Myocyte (in vitro differentiated cells): ENCODE measurements around the gene KLHL29. TPM values are rescaled to one million over a fixed set of nuclear protein-coding genes. Genes with fewer than 3 reads are reported as not detected.
A peak's percentile ranks its signal among the peaks of the same experiment; 100 is the strongest.

ENCODE experiments used
- DNase-seq: peaks from one replicate; pipeline ENCODE4 v3.0.0-alpha.2; 2012; ENCODE audit warnings: low read depth
- total RNA-seq: library from RNA; depleted of rRNA; stranded (reverse); fragments of >200 nt; gene quantifications from 2 replicates; pipeline ENCODE4 v1.2.3, GENCODE V29; 2014

KLHL29 gene
- total RNA-seq, 1 donor from 2014 or later: 3.6 TPM

DNA sequence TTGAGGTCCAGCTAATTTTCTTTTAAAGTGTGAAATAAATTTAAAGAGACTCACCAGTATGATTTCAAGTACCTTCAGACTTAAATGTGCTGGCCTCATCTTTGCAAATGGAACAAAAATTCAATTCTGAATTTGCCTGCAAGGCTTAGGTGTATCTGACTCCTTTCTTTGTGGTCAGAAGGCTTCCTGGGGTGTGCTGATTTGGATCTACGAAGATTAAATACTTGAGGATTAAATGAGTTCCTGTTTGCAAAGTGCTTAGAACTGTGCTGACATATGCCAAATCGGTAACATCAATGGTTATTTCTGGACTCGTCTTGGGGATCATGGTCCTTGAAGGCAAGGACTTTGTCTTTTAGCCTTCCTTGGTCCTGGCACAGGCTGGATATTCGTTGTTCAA, 9.7 kb downstream of the KLHL29 start:
- DNase-seq: no peak

DNA sequence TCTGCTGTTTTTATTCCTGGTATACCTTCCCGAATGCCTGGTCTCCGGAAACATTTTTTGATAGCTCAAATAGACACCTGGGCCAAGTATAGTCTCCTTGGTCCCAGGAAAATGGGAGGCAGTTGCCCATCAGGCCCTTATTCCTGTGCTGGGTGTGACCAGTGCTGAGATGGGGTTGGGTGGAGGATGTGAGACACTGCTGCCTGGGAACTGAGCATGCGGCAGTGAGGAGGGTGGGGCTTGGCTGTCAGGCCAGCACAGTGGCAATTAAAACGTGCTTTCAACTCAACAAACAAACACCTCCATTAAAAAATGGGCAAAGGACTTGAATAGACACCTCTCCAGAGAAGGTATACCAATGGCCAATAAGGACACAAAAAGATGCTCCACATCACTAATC, 12.5 kb downstream of the KLHL29 start:
- DNase-seq: no peak

DNA sequence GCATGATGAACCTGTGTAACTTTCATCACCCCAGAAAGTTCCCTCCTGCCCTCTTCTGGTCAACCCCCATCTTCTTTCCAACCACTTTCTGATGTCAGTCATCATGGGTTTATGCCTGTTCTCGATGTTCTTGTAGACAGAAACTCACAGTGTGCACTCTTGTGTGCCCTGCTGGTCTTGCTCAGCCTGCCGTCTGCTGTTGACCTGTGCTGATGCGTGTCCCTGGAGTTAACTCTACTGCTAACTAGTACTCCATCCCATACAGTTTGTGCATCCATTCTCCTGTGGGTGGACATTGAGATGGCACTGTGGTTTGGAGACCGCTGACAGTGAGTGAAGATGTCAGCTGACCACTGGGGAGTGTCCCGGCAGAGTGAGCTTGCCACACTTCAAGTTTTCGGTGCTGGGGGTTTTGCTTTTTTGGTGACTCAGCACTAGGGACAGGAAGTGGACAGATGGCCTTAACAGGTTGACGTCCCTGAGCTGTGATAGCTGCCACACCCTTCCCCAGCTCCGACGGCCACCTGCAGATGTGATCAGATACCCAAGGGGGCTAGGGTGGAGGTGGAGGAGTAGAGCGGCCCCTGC, 14.8 kb downstream of the KLHL29 start:
- no peak for DNase-seq

DNA sequence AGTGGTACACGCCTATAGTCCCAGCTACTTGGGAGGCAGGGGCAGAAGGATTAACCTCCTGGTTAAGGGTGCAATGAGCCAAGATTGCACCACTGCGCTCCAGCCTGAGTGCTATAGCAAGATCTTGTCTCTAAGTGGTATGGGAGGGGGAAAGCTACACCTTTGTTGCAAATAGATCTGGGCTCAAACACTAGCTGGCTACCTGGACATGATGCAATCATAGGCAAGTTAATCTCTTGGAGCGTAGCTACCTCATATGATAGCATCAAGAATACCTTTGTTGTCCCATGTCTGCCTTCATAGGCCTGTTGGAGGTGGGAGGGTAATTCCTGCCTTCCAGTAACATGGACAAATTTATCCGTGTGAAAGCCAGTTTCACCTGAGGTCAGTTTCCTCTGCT, 15.7 kb downstream of the KLHL29 start:
- no peak for DNase-seq

DNA sequence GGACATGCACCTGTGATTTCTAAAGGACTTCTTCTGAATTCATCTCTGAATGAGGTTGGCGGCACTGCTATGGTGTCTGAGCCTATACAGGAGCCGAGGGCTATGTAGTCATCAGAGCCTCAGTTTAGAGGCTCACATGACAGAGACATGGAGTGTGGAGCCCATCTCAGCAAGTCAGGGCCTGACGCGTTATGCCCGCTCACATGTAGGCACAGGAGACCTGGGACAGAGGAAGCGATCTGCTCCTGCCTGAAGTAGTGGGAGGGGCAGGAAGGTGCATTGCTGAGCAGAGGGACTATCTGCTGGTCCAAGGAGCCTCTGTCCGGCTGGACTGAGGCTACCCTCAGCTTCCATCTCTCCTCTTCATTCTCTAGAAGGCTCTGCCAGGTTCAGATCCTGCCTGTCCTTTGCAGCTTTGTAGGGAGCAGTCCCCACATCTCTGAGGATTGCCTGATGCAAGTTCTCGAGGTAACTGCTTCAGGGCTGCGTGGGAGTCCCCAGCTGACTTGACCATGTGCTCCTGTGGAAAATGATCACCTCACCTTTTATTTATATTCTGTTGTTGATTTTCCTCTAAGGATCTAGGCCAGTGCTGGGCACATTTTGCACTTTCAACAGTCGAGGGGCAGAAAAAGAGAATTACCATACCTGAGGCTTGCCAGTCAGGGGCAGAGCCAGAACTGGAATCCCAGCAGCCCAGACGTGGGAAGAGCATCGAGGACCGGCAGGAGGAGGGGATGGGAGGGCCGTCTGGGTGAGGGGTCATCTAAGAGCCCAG, 16.6 kb downstream of the KLHL29 start:
- DNase-seq: no peak

DNA sequence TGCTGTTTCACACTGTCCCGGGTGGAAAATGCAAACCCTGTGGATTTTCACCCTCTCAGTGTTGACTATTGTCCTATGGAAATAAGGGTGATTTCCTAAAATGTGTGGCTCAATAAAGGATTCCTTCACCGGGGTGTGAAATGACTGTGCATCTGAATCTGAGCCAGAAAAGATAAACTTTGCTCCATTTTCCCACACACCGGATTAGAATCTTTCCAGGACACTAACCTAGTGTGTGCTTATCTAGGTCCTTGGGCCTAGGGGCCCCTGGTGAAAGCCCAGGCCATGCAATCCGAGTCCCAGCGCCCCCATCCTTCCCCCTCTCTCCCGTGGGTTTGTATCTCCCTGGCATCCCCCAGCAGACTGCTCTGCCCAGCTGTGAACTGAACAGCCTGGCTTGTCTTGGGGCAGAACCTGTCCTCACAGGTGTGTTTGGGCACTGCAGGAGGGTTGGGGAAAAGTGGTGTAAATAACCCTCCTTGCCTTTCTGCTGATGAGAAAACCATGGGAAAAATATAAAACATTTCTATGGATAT, 17.3 kb downstream of the KLHL29 start:
- DNase-seq: no peak

DNA sequence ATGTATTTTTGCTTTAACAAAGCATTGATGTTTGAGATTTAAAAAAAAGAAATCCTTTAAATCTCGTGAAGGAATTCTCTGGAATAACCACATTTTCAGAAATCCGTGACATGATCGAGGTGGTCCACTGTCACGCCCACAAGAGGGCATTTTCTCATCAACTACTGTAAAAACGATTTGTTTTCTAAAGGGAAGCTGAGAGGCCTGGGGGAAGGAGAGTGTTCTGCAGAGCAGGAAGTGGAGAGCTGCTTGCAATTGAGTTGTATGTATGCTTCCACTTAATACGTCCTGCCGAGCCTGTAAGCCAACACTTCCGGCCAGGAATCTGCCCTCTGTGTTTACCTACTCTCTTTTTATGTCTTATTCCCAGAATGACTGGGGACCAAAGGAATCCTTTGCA, 19.4 kb downstream of the KLHL29 start:
- DNase-seq: no peak

DNA sequence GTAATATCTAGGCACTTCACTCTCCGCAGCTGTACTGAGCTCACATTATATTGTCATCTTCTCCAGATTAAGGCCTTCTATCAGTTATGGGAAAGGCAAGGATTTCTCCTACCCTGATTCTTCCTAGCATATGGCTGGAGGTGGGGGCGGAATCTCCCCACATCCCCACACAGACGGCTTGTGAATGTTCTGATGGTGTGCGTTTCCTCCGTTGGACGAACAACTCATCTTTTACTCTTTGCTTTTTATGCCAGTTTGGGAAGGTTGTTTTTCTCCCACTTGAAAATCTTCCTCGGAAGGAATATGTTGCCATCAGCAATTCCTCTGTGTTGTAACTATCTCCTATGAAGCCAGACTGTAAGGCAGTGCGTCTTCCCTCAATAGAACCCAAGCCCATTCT, 24.3 kb downstream of the KLHL29 start:
- no peak for DNase-seq

DNA sequence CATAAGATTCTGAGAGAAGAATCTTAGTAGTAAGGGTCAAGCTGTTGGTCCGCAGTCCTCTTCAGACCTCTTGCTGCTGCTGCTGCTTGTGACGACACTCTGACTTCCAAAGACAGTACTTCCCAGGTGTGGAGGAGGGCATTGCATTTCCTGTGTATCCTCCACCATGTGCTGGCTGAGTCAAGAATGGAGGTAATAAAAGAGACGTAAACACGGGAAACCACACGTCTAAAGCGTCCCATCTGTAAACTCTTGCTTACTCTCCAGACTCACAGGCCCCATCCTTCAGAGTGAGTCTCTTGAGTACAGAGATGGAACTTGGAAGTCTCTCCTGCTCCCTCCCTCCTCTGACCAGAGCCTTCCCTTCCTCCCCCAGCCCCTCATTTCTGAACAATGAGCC, 25.6 kb downstream of the KLHL29 start:
- DNase-seq: no peak

DNA sequence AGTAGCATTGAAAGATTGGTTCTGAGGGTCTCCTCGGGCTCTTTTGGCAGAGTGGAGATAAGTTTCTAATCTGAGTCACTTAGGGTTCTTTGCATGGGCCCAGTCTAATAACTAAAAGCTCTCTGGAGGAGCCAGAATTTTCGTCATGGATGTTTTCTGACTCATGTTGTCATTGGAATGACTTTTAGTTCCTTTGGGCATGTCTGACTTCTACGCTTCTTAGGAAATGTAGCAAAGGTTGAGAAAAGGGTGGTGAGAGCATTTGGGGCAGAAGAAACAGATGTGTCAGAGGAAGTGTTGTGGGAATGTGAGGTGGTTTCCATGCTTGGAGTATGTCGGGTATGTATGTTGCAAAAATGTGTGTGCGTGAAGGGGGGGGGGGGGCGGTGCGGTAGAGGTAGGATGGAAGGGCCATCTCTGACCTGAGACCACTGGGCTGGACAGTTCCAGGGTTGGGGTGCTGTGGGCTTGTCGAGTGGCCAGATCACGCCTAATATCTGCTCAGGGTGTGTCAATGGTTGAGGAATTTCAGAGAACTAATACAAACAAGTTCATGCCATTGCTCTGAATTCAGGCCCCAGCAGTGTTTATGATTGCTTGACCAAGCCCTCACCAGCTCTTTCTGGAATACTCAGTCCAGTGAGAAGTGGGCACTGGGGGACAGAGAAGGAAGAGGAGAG, 26.9 kb downstream of the KLHL29 start:
- peak; percentile 36 for DNase-seq

DNA sequence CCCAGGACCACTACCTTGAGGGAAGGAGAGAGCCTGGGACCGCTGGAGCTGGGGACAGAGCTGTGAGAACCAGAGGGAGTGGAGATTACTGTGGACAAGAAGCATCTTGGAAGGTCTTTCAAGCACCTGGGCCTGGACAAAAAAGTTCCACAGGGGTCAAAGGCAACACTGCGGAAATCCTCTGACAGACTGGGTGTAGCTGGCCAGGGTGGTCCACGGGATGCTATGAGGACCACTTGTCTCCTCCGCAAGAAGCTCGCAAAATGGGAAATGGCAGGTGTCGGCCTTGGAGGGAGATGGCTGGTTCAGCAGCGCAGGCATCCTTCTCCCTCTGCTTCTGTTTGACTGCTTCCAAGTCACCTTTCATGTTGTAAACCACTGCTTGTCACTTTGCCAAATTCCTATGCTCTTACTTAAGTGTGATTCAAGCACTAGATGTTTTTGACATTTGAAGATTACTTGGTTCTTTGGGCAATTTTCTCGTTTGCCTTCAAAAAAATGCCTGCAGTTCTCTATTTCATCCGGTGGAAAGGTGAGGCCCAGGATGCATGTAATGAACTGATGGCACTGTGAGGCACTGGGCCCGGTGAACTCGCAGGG, 27.7 kb downstream of the KLHL29 start:
- no peak for DNase-seq

DNA sequence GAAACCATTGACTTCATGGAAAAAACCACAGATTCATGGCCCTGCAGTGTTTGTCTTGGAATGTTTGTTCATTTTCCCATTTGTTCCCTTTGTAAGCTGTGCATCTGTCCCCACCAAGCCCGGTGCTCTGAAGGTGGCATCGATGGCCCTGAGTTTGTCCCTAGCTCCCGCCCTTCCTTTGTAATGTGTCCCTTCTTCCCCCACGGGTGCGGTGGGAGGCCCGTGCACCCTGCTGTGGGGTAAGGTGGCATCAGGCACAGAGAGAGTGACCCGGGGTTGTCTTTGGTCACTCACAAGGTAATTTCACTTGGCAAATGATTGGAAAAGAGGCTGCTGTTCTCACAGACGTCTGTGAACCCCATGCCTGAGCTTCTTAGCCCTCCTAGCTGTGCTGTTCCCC, 28.7 kb downstream of the KLHL29 start:
- no peak for DNase-seq

DNA sequence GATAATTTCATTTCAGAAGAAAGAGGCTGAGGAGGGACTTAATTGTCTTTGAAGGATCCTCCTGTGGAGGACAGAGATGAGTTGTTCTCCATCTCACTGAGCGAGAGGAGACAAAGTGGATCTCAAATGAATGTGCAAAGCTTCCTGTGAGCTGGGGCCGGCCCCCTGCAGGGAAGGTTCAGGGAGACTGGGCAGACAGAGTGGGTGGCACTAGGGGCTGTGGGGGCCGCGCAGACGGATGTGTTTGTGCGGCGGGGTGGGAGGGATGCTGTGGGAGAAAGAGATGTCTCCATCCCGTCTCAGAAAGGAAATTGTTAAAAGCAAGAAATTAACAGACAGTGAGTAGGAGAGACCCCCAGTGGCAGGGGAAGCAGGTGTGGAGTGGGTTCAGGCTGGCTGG, 29.1 kb downstream of the KLHL29 start:
- no peak for DNase-seq

DNA sequence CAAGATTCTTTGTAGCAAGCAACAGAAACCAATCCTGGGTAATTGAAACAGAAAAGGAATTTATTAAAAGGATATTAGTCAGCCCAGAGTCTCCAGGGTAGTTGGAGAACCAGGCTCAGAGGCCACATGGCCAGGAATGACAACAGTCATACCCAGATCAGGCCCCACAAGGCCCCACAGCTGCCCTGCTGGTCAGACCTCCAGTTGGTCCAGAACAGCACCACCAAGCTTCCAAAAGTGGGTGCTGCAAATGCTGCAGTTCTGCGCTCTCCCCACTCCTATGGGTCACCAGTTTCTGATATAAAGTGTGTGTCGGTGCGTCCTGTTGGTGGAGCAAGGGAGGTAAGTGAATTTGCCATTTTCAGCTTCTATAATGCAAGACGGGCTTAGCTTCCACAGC, 29.9 kb downstream of the KLHL29 start:
- DNase-seq: peak; percentile 77

DNA sequence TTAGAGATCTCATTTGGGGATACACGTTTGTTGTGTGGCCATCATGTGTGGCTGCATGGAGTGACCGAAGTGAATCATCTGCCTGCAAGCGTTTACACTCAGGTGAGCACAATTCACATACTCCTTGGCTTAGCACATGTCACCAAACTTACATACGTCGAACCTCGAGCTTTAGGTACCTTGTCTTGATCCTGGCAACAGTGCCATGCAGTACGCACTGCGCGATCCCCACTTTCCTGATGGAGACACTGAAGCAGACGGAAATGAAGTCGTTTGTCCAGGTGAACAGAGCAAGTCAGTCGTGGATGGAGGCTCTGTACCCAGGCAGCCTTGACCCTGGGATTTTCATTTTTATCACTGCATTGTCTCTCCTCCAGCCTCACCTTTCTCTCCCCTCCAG, 32.3 kb downstream of the KLHL29 start:
- no peak for DNase-seq

DNA sequence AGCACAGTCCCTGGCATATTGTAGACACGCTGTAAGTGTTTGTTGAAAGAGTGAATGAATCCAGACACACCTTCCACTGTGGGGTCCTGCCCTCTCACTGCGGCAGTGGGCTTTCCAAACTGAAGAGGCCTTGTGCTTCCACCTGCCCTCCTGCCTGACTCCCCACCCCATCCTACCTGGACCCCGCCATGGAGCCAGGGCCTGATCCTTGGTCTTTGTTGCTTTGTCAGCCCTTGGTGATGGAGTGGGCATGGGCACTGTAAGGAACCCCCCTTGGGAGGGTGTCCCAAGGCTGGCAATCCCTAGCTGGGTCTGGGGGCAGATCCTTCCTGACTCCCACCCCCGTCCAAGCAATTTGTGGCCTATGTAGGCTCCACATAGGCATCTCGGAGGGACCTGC, 33.1 kb downstream of the KLHL29 start:
- DNase-seq: no peak

DNA sequence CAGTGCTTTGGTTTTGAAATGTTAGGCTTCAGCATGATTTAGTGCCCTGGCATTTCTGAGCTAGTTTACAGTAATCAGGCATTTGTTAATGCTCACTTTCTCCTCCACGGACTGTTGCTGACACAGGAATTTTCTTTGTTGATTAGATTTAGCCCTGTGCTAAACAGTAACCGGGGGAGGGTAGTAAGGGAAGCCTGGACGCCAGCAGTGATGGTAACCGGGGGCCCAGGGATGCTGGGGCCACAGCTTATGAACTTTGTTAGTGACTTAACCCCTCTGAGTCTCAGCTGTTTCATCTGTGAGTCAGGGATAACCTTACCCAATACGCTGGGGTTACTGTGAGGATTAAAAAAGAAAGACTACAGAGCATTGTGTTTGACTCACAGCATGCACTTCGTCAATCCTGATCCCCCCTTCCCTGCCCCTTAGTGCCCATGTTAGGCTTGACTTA, 33.5 kb downstream of the KLHL29 start:
- DNase-seq: peak; percentile 76

DNA sequence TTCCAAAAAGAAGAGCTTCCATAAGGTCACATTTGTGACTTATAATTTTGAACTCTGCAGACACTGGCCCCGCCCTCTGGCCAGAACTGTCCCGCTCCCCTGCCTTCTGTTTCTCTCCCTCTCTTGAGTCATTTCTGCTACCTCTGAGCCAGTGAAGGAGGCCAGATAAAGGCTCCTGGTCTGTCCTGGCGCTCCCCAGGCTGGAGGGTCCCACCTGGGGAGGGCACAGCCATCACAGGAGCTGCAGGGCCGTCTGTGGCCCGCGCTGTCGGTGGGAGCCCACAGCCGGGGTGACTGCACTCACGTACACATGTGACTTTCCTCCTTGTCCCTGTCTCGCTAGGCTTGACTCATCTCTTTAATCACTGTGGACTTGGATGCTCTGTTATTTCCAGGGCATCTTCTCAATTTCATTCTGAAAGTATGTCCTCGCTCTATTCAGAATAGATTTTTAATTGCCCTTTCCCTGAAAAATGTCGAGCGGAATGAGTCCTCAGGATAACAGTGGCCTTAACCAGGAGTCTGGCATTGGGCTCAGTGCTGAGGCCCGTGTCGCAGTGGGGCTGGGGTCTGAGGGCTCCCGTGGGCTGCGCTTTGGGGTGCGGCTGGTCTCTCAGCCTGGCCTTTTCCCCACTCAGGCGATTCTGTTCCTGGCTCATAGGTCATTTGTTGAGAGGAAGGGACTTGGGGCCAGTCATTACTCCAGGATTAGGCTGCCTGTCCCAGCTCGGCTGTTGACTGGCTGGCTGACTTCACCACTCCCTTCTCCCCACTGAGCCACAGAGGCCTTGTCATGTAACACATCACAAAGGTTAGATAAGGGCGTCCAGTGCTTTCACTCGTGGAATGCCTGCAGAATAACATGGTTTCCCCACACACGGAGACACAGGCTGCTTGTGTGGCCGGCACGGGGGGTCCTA, 34.5 kb downstream of the KLHL29 start:
- peak; percentile 65 for DNase-seq

DNA sequence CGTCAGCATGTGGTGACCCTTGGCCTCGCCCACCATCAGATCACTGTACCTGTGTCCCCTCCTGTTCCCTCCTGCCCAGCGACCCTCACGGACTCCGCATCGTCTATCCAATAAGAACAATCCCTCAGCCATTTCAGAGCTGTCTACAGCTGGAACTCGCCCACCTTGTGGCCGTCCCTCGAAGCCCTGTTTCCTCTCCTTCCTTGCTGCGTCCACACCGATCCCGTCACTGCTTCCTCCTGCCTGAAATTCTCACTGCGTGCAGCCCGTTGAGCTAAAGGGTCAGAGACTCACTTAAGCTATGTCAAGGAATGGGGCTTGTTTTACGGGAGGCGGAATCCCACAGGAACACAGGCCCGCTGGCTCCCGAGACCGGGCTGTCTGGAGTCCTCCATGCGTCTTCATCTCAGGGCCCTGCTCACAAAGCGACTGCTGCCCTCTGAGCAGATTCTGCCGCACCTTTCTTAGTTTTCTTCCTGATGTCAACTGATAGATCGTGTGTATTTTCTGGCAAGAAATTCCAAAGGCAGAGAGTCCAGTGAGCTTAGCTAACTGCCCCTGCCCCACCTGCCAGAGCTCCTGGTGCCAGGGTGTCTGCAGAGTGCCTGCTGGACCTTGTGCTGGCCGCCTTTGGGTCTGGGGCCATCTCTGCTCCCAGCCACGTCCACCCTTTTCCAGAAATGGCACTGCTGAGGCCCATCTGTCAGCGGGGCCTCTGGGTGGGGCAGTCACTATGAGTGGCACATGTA, 35.3 kb downstream of the KLHL29 start:
- DNase-seq: no peak

DNA sequence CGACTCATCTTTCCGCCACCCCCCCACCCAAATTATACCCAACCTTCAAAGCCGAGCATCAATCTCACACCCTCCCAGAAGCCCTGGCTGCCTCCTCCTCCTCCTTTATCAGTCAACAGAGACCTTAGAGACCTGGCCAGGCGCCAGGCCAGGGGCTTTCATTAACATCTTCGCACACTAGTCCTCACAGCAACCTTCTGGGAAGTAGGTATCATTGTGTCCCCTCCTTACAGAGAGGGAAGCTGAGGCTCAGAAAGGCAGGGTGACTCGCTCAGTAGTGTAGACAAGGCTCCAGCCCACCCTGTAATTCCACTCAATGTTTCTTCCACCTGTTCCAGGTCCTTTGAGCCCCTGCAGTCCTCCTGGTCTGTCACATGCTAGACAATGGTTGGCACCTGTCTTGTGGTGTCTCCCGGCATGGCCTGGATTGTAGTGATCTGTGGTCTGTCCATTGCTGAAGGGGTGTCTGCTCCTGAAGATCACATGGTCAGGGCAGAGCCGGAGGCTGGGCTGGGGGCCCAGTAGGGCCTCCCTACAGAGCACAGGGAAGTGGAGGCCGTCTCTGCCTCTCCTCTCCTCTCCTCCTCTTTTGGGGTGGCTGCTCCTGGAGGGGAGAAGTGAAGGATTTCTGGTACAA, 36.0 kb downstream of the KLHL29 start:
- peak; percentile 92 for DNase-seq
